ENCODE results near the gene SYT8. TPM values are rescaled to one million over a fixed set of nuclear protein-coding genes. Genes with fewer than 3 reads are reported as not detected.
A peak's percentile ranks its signal among the peaks of the same experiment; 100 is the strongest.

The SYT8 gene
- total RNA-seq, 2 donors from 2014 or later: not detected

DNA sequence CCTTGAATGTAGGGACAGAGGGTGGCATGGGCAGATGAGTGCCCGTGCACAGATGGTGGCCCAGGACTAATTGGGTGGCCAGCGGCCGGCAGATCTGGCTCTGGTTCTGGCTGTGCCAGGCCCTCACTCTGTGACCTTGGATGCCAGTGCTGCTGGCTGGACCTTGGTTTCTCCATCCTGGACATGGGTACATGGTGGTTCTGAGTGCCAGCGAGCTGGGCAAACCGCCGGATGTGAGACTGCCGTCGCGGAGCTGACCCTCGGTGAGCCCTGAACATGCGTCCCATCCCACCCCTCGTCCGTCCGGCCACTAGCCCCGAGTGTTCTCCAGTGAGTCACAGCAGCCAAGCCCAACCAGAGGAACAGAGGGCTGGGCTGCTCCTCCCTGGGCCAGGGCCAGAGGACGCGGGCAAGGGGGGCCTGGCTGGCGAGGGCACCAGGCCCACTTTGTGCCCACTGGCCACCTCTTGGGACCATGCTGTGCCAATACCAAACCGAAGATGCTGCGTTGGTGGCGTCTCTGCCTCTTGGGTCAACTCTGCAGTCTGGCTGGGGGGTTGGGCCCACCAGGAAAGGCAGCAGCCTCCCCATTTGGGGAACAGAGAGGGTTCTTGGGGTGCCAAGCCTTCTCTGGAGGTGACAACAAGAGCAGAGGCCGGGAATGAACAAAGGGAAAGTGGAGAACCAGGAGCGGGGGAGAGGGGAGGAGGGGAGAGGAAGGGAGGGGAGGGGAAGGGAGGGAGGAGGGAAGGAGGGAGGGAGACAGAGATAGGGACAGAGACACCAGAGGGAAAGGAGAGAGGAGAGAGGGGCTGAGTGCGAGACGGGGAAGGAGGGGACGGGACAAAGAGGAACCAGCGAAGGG, 28.8 kb downstream of the SYT8 start:
- Mint-ChIP-seq H3K27ac (no peak overlapping the region), H3K27me3 (no peaks in the 10 kb centered on the region), H3K9me3 (no peaks in the 10 kb centered on the region), H3K4me3 (no peak overlapping the region), H3K4me1 (peaks cover 5% of the 10 kb centered on the region), H3K36me3 (ENCODE audit: low read depth) (peaks cover 19% of the 10 kb centered on the region)
- ATAC-seq (replicated peaks): no peak

DNA sequence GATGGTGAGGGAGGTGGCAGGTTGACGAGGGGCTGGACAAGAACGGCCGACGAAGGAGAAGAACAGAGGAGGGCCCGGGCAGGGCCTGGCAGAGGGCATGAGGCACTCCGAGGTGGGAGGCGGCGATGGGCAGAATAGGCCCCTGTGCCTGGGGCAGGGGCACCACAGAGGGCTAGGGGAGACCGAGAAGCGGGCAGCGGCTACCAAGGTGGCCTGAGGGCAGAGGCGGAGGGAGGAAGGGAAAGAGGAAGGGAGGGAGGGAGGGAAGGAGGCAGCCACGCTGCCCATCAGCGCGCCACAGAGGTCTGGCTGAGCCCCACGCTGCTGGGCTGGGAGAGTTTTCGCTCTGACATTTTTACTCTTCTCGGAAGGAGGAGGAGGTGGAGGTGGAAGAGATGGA, 29.4 kb downstream of the SYT8 start:
- Mint-ChIP-seq H3K27ac (no peak overlapping the region), H3K4me3 (no peak overlapping the region), H3K9me3 (no peaks in the 10 kb centered on the region), H3K4me1 (peaks cover 10% of the 10 kb centered on the region), H3K36me3 (ENCODE audit: low read depth) (peaks cover 21% of the 10 kb centered on the region), H3K27me3 (no peaks in the 10 kb centered on the region)
- ATAC-seq (replicated peaks): no peak

GRCh38 chr11:1864831-1865665, 30.3 kb downstream of the SYT8 start:
- peaks cover 29% of the 10 kb centered on the region for H3K36me3 Mint-ChIP-seq (ENCODE audit: low read depth)
- peak; percentile 13 for ATAC-seq (replicated peaks)

GRCh38 chr11:1866226-1866625, 31.4 kb downstream of the SYT8 start:
- H3K9me3 Mint-ChIP-seq: no peaks in the 10 kb centered on the region
- H3K4me3 Mint-ChIP-seq: no peak overlapping the region
- peaks cover 40% of the 10 kb centered on the region for H3K36me3 Mint-ChIP-seq (ENCODE audit: low read depth)
- no peak for ATAC-seq (replicated peaks)
- H3K27ac Mint-ChIP-seq: no peak overlapping the region
- no peaks in the 10 kb centered on the region for H3K27me3 Mint-ChIP-seq
- H3K4me1 Mint-ChIP-seq: peaks cover 27% of the 10 kb centered on the region

More at GRCh38 chr11:1864831-1865665, 30.3 kb downstream of the SYT8 start:
- Mint-ChIP-seq H3K4me3 (no peak overlapping the region), H3K27me3 (no peaks in the 10 kb centered on the region), H3K4me1 (peaks cover 18% of the 10 kb centered on the region), H3K27ac (no peak overlapping the region), H3K9me3 (no peaks in the 10 kb centered on the region)

DNA sequence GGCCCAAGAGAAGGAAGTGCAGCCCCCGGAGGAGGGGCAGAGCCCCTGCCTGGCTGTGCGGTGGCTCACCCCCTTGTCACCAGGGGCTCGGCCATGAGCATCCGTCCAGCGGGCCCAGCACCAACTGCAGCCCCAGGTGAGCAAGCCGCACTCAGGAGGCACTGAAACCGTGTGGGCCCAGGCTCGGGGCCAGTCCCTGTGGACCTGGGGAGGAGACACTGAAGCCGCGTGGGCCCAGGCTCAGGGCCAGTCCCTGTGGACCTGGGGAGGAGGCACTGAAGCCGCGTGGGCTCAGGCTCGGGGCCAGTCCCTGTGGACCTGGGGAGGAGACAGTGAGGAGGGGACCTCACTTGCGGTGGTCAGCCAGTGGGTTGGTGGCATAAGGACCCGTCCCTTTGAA, 32.0 kb downstream of the SYT8 start:
- H3K4me1 Mint-ChIP-seq: peaks cover 27% of the 10 kb centered on the region
- H3K9me3 Mint-ChIP-seq: no peaks in the 10 kb centered on the region
- H3K36me3 Mint-ChIP-seq (ENCODE audit: low read depth): peaks cover 40% of the 10 kb centered on the region
- no peaks in the 10 kb centered on the region for H3K27me3 Mint-ChIP-seq
- no peak overlapping the region for H3K4me3 Mint-ChIP-seq
- ATAC-seq (replicated peaks): no peak
- H3K27ac Mint-ChIP-seq: no peak overlapping the region

GRCh38 chr11:1867381-1867780, 32.6 kb downstream of the SYT8 start:
- no peaks in the 10 kb centered on the region for H3K27me3 Mint-ChIP-seq
- no peak for ATAC-seq (replicated peaks)
- peaks cover 40% of the 10 kb centered on the region for H3K36me3 Mint-ChIP-seq (ENCODE audit: low read depth)
- no peaks in the 10 kb centered on the region for H3K9me3 Mint-ChIP-seq
- no peak overlapping the region for H3K4me3 Mint-ChIP-seq
- H3K27ac Mint-ChIP-seq: no peak overlapping the region
- H3K4me1 Mint-ChIP-seq: peaks cover 27% of the 10 kb centered on the region

DNA sequence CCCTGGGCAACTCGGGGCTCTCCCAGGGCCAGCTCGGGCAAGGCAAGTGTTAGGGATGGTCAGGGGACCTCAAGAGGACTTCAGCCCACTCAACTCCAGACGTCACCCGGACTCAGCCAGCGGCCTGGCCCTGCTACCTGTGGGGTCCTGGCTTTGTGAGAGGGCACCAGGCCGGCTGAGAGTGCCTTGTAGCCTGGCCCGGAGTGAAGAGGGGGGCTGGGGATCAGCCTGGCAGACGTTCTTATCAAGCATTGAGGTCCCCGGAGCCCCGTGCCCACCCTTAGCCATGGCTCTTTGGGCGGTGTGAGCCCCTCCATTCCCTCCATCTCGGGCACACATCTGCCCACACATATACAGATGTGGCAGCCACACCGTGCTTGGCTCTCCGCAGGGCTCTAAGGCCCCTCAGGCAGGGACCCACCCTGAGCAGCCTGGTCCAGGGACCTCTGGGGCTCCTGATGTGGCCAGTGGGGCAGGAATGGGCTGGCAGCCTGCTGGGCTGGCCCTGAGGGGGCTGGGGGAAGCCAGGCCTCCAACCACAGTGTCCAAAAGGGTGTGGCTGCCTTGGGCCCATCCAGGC, 33.4 kb downstream of the SYT8 start:
- H3K36me3 Mint-ChIP-seq (ENCODE audit: low read depth): peaks cover 40% of the 10 kb centered on the region
- no peak overlapping the region for H3K27ac Mint-ChIP-seq
- ATAC-seq (replicated peaks): no peak
- peaks cover 27% of the 10 kb centered on the region for H3K4me1 Mint-ChIP-seq
- no peaks in the 10 kb centered on the region for H3K9me3 Mint-ChIP-seq
- H3K4me3 Mint-ChIP-seq: peak overlapping the region; percentile 22
- H3K27me3 Mint-ChIP-seq: no peaks in the 10 kb centered on the region

DNA sequence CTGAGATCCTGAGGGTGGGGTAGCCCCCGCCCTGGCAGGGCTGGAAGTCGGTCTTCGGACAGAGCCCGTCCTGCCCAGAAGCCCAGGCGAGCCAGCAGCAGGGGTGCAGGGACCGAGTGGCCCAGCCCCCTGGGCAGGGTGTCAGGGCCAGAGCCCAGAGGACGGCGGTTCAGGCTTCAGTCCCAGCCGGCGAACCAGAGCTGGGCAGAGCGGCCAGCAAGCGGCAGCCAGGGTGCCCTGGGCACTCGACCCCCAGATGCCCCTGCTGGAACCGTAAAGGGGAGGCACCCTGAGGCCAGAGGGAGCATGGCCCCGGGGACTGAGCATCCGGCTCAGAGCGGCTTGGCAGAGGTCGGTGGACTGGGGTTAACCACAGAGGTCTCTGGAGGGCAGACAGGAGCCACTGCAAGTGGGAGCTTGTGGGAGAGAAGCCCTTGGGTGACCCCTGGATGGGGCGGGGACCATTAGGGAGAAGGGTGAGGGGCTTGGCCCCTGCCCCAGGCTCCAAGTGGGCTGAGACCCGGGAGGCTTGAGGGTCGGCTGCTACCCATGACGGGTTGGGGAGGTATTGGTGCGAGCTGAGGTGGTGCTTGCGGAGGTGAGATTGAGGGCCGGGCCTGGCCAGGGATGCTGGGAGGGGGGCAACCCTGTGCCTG, 34.0 kb downstream of the SYT8 start:
- peak overlapping the region; percentile 67 for H3K27ac Mint-ChIP-seq
- H3K36me3 Mint-ChIP-seq (ENCODE audit: low read depth): peaks cover 40% of the 10 kb centered on the region
- ATAC-seq (replicated peaks): no peak
- H3K4me1 Mint-ChIP-seq: peaks cover 27% of the 10 kb centered on the region
- H3K4me3 Mint-ChIP-seq: peak overlapping the region; percentile 60
- no peaks in the 10 kb centered on the region for H3K9me3 Mint-ChIP-seq
- H3K27me3 Mint-ChIP-seq: no peaks in the 10 kb centered on the region

- peaks cover 27% of the 10 kb centered on the region for H3K4me1 Mint-ChIP-seq
- H3K27me3 Mint-ChIP-seq: no peaks in the 10 kb centered on the region
- ATAC-seq (replicated peaks): no peak
- H3K9me3 Mint-ChIP-seq: no peaks in the 10 kb centered on the region
- H3K4me3 Mint-ChIP-seq: peak overlapping the region; percentile 60
- H3K27ac Mint-ChIP-seq: peak overlapping the region; percentile 67
- peaks cover 32% of the 10 kb centered on the region for H3K36me3 Mint-ChIP-seq (ENCODE audit: low read depth)
Measured at GRCh38 chr11:1869427-1870325, 34.9 kb downstream of the SYT8 start.

DNA sequence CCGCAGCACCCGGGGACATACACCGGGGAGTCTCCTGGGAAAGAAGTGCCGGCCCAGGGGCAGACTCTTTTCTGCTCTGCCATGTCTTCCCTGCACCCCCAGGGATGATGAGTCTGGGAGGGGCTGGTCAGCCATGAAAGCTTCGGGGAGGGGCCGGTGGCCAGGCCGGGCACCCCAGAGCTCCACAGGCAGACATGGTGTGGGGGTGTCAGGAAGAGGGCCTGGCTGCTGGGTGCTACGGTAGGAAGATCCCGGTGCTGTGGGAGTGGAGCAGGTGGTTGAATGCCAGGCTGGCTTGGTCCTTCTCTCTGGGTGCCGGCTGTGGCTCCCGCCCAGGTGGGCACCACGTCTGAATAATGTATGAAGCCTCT, 35.5 kb downstream of the SYT8 start:
- Mint-ChIP-seq H3K9me3 (no peaks in the 10 kb centered on the region), H3K36me3 (ENCODE audit: low read depth) (peaks cover 32% of the 10 kb centered on the region), H3K27me3 (no peaks in the 10 kb centered on the region), H3K4me1 (peaks cover 28% of the 10 kb centered on the region), H3K4me3 (peak overlapping the region; percentile 60), H3K27ac (peak overlapping the region; percentile 67)
- no peak for ATAC-seq (replicated peaks)

GRCh38 chr11:1870721-1871466, 36.1 kb downstream of the SYT8 start:
- Mint-ChIP-seq H3K27ac (peak overlapping the region; percentile 67), H3K4me1 (peaks cover 25% of the 10 kb centered on the region), H3K4me3 (peak overlapping the region; percentile 60), H3K36me3 (ENCODE audit: low read depth) (peaks cover 26% of the 10 kb centered on the region), H3K27me3 (no peaks in the 10 kb centered on the region), H3K9me3 (no peaks in the 10 kb centered on the region)
- ATAC-seq (replicated peaks): peak; percentile 64

DNA sequence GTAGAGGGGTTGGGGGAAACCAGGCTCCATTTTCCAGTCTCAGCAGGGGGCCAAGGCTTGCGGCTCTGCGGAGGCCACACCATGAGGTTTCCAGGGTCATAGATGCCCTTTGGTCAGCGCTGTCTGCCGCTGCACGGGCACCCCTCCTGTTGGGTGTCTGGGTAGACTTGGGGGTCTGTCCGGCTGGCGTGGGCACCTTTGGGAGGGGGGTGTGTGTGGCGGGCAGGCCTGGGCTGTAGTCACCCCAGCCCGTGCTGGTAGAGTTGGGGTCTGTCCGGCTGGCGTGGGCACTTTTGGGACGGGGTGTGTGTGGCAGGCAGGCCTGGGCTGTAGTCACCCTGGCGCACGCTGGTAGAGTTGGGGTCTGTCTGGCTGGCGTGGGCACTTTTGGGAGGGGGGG, 36.7 kb downstream of the SYT8 start:
- Mint-ChIP-seq H3K36me3 (ENCODE audit: low read depth) (peaks cover 23% of the 10 kb centered on the region), H3K4me1 (peaks cover 25% of the 10 kb centered on the region), H3K4me3 (no peak overlapping the region), H3K27ac (peak overlapping the region; percentile 67), H3K27me3 (no peaks in the 10 kb centered on the region), H3K9me3 (no peaks in the 10 kb centered on the region)
- ATAC-seq (replicated peaks): no peak

Measured in activated T-helper 17 cell treated with anti-CD3 and anti-CD28 coated beads, Interleukin-2, amount 50 U/mL, for 72 hours (primary cell).